ENCODE data around the gene HHAT.

DNA sequence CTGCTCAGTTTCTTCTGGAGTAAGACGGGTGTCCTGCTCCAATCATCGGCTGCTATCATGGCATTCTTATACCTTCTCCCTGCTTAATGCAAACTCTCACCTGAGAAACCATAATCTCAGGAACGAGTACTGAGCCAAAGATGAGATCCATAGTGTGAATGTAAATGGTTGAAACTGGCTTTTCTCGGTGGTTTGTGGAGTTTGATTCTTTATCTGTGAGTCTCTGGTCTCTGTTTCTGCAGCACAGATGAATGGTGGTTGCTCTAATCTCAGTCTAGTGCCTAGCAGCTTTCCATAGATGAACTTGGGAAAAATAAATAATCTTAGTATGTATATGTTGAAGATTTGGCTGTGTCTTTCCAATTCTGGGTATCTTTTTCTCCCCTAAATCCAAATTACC is 274.4 kb downstream of the HHAT start:
- TF ChIP-seq POLR2A (IDR thresholded peaks at IDR 0.05; ENCODE audit: low read length), result no peak
- no peak for TF ChIP-seq GATA1 (IDR thresholded peaks at IDR 0.05; ENCODE audit: low read depth, low read length)
